Peyer's patch (tissue), 4 donors: Measurements from ENCODE around the gene TMPRSS13.

Experiments used
- POLR2A ChIP-seq, 2 donors: fragments of 450-650 bp; IDR thresholded peaks; one replicate each; pipeline ENCODE4 v1.5.1; 2017; ENCODE audit warnings: antibody characterized with exemption in 2 of 2, mild to moderate bottlenecking in 2 of 2, moderate library complexity in 2 of 2
- TF ChIP-seq, protein P1 (sequence below), 6 experiments: fragments of 450-650 bp in 4 of 6; fragments of 200-600 bp in 2 of 6; sonication (generic) in 1 of 6; IDR thresholded peaks; one replicate each; pipeline ENCODE4 v1.5.1; 2017 to 2019; ENCODE audit warnings: antibody characterized with exemption in 6 of 6, mild to moderate bottlenecking in 3 of 6, moderate library complexity in 1 of 6

DNA sequence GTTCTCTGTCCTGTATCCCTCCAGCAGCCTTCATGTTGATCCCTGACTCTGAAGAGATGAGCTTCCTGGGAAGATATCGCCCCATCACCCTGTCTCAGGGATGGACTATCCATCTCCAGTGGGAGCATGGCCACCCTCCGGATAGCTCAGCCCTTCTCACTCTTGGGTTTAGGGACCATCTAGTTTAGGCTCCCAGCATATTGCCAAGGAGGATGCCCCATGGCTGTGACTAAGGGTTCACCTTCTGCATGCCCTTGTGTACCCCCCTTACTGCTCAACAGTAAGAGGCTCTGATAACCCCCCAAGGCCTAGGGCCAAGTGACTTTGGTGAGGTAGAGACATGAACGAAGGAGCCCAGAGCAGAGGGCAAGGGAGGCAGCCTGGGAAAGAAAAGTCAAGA is 1.3 kb downstream of the TMPRSS13 start:
- TF ChIP-seq, protein P1, sequence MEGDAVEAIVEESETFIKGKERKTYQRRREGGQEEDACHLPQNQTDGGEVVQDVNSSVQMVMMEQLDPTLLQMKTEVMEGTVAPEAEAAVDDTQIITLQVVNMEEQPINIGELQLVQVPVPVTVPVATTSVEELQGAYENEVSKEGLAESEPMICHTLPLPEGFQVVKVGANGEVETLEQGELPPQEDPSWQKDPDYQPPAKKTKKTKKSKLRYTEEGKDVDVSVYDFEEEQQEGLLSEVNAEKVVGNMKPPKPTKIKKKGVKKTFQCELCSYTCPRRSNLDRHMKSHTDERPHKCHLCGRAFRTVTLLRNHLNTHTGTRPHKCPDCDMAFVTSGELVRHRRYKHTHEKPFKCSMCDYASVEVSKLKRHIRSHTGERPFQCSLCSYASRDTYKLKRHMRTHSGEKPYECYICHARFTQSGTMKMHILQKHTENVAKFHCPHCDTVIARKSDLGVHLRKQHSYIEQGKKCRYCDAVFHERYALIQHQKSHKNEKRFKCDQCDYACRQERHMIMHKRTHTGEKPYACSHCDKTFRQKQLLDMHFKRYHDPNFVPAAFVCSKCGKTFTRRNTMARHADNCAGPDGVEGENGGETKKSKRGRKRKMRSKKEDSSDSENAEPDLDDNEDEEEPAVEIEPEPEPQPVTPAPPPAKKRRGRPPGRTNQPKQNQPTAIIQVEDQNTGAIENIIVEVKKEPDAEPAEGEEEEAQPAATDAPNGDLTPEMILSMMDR (IDR thresholded peaks at IDR 0.05): no peak
- no peak for TF ChIP-seq POLR2A (IDR thresholded peaks at IDR 0.05)
